WERI-Rb-1 (cell line): Measurements from ENCODE around the gene HSBP1.

Source experiments
- DNase-seq: peaks from one replicate; pipeline ENCODE4 v3.0.0-alpha.2; 2020
- H3K27ac ChIP-seq: fragments of 250-450 bp; sonication (Bioruptor Pico); 2 replicates; pipeline ENCODE4 v1.5.1; 2020; ENCODE audit warnings: mild to moderate bottlenecking, moderate library complexity
- H3K27me3 ChIP-seq: fragments of 250-450 bp; sonication (Bioruptor Pico); 2 replicates; pipeline ENCODE4 v1.5.1; 2021; ENCODE audit warnings: mild to moderate bottlenecking, low read depth, moderate library complexity; ENCODE audit not compliant: insufficient read depth, severe bottlenecking
- H3K36me3 ChIP-seq: fragments of 250-450 bp; sonication (Bioruptor Pico); 2 replicates; pipeline ENCODE4 v1.5.1; 2020; ENCODE audit warnings: mild to moderate bottlenecking, moderate library complexity
- H3K4me3 ChIP-seq: 2 replicates; pipeline ENCODE4 v1.5.1; 2011; ENCODE audit warnings: low read depth, mild to moderate bottlenecking, control low read depth, low read length
- H3K9me3 ChIP-seq: fragments of 250-450 bp; sonication (Bioruptor Pico); 2 replicates; pipeline ENCODE4 v1.5.1; 2021; ENCODE audit warnings: mild to moderate bottlenecking, moderate library complexity; ENCODE audit not compliant: severe bottlenecking
- CTCF ChIP-seq: IDR thresholded peaks from 2 replicates; pipeline ENCODE4 v1.5.1; 2011; ENCODE audit warnings: low read depth, mild to moderate bottlenecking, control low read depth, inconsistent platforms, low read length

HSBP1 gene

GRCh38 chr16:83842291-83842690 lies 34.5 kb downstream of the HSBP1 start:
- TF ChIP-seq CTCF: no peak
- Histone ChIP-seq H3K9me3 (no peaks in the 10 kb centered on the region), H3K4me3 (no peak overlapping the region), H3K27ac (no peak overlapping the region), H3K36me3 (no peaks in the 10 kb centered on the region), H3K27me3 (no peaks in the 10 kb centered on the region)
- DNase-seq: no peak

DNA sequence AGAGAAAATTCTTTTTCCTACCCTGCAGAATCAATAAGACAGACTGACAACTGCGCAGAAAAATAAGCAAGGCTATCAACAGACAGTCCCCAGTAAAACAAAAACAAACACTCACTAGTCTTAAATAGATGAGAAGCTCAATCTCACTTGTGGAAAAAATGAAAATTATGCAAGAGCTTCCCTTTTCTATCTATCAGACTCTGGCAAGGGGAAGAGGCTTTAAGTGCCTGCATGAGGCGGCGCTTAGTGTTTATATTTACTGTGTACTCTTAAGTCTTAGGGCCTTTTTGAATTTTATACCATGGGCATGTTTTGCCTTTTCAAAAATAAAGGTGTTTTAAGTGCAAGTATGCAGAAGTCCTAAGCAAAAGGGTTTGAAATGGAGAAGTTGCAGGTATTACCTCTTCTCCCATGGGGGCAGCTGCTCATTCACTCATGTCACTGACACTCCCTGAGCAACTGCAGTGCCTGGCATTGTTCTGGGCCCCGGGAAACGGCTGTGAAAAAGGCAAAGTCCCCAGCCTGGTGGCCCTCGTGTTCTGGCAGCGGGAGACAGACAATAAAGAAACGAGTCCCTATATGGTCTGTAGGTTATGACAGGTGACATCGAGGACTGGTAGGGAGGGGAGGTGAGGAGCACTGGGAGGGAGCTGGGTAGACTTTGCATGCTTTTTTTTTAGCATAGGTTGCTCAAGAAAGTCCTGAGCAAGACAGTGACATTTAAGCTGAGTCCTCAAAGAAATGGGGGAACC lies 35.2 kb downstream of the HSBP1 start:
- no peak for TF ChIP-seq CTCF
- Histone ChIP-seq H3K36me3 (no peaks in the 10 kb centered on the region), H3K9me3 (no peaks in the 10 kb centered on the region), H3K27ac (no peak overlapping the region), H3K27me3 (no peaks in the 10 kb centered on the region), H3K4me3 (no peak overlapping the region)
- no peak for DNase-seq

- no peak for TF ChIP-seq CTCF
- DNase-seq: no peak
- Histone ChIP-seq H3K36me3 (no peaks in the 10 kb centered on the region), H3K4me3 (no peak overlapping the region), H3K9me3 (no peaks in the 10 kb centered on the region), H3K27ac (no peak overlapping the region), H3K27me3 (no peaks in the 10 kb centered on the region)
These were observed 35.9 kb downstream of the HSBP1 start for GRCh38 chr16:83843657-83844056.

GRCh38 chr16:83845263-83845662 lies 37.5 kb downstream of the HSBP1 start:
- Histone ChIP-seq H3K36me3 (no peaks in the 10 kb centered on the region), H3K9me3 (no peaks in the 10 kb centered on the region), H3K27me3 (no peaks in the 10 kb centered on the region), H3K27ac (no peak overlapping the region), H3K4me3 (no peak overlapping the region)
- no peak for TF ChIP-seq CTCF
- DNase-seq: no peak

DNA sequence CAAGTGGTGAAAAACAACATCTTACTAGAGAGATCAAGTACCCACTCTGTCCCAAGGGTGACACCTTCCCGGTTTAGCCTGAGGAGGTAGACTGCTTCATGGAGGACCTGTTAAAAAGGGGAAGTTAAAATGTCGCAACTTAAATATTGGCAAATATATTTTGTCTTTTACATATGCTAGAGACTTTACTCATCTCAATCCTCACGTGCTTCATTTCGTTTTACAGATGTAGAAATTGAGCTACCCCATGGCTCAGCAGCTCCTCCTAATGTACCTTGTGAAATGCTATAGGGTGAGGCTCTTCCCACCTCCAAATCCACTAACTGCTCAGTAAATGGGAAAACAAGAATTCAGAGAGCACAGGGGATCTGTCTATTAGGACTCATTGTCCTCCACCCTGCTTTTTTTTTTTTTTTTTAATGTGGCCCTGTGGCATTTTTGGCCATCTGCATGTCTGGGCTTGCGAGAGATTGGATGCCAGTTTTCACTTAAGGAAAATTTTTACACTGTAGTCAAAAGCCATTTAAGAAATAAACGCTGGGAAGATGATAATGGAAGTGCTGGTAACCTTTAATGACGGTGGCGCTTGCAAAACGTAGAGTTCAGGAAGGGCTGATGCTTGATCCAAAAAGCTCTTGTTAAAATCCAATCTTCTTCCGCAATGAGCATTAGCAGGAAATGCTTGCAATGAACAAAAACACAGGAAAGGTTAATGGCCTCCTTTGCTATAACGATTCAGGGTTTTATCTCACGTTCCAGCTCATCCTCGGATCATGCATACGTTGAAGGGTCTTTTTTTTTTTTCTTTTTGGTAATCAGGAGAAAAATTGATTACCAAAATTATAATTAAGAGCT lies 39.8 kb downstream of the HSBP1 start:
- TF ChIP-seq CTCF: no peak
- no peak for DNase-seq

More for the DNA sequence above, 39.8 kb downstream of the HSBP1 start:
- H3K9me3 ChIP-seq: no peaks in the 10 kb centered on the region
- H3K27ac ChIP-seq: no peak overlapping the region
- no peaks in the 10 kb centered on the region for H3K36me3 ChIP-seq
- H3K4me3 ChIP-seq: no peak overlapping the region
- H3K27me3 ChIP-seq: no peaks in the 10 kb centered on the region
